Measurements from ENCODE around the gene ZFHX3.

The ZFHX3 gene

DNA sequence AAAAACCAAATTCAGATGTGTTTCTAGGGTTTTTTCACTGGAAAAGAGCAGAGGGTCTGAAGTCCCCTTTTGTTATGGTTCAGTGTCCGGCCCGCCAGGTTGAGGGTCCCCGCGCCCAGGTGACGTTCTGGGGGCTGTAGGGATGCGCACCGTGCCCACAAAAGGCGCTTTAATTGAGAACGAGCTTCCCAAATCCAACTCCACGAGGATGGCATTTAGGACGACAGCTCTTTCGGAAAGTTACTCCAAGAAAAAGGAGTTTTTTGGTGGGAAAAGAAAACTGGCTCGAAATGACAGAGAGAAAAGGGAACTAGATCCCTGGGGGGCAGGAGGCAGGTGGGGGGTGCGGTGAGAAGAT is 15.9 kb upstream of the ZFHX3 start:
- no peak for DNase-seq (ENCODE audit: extremely low spot score)
- CTCF ChIA-PET: interaction anchor here (0.7 kb wide), 1 partner anchor 552 kb away, joined by 3 read pairs; no protein-coding TSS in a partner anchor
- no peak for TF ChIP-seq FOXM1 (IDR thresholded peaks at IDR 0.05; ENCODE audit: borderline replicate concordance)
- no peak for TF ChIP-seq ZNF384 (IDR thresholded peaks at IDR 0.05)
- TF ChIP-seq LEF1 (IDR thresholded peaks at IDR 0.05; ENCODE audit: borderline replicate concordance): no peak
- no peak for TF ChIP-seq BHLHE40 (IDR thresholded peaks at IDR 0.05; ENCODE audit: borderline replicate concordance)
- no peak for TF ChIP-seq FOXK2 (IDR thresholded peaks at IDR 0.05)
- no peak for TF ChIP-seq SUZ12 (IDR thresholded peaks at IDR 0.05)
- TF ChIP-seq ARNT (IDR thresholded peaks at IDR 0.05): no peak
- no peak for TF ChIP-seq SP1 (IDR thresholded peaks at IDR 0.05)
- no peak for TF ChIP-seq L3MBTL2 (conservative IDR thresholded peaks at IDR 0.05)
- no peak for TF ChIP-seq ELF4 (IDR thresholded peaks at IDR 0.05)
- no peak for TF ChIP-seq CTBP1 (IDR thresholded peaks at IDR 0.05; ENCODE audit: borderline replicate concordance)
- TF ChIP-seq HDGF (IDR thresholded peaks at IDR 0.05; ENCODE audit: borderline replicate concordance): no peak
- TF ChIP-seq TARDBP (IDR thresholded peaks at IDR 0.05): no peak
- POLR2A ChIA-PET: interaction anchor here (1.5 kb wide), 1 partner anchor 42 kb away, joined by 4 read pairs; no protein-coding TSS in a partner anchor

DNA sequence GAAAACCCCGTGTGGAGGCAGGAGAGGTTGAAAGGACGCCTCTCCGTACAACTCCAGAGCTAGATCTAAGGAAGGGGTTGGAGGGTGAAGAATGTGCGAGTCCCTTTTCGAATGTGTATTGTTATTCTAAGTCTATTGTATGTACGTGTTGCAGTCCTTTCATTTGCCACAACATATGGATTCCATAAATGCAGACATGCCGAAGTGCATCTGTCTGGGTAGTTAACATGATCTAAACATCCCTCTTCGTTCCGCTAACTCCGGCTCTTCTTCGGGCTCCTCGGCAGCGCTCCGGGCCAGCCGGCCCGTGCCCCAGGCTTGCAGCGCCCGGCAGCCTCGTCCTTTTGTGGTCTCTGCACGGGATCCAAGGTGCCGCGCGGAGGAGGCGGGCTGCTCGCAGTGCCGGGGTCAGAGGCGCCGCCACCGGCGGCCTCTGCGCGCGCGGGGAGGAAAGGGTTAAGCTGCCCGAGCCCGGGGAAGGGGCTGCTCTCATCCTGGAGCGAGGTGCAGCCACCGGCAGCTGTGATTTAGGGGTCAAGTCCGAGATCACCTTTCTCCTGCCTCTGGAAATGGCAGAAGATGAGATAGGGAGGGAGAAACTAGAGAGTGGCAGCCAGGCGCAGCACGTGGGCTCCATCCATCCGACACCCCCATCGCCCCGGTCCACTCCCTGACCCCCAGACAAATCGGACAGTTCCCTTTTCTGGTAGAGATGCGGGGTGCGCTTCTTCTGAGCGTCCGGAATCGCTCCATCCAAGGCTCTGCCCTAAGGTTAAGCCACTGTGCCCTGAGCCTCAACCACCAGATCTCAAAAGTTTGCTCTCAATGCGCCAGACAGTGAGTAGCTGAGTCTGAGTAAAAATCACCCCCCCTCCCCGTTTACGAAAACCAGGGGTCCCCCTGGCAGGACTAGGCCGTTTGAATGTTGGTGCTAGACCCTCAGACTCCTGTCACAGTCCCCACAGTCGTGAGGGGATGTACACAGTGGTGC is 15.1 kb upstream of the ZFHX3 start:
- DNase-seq (ENCODE audit: extremely low spot score): no peak
- CTCF ChIA-PET: interaction anchor here (0.7 kb wide), 1 partner anchor 551 kb away, joined by 3 read pairs; no protein-coding TSS in a partner anchor
- TF ChIP-seq L3MBTL2 (conservative IDR thresholded peaks at IDR 0.05): no peak
- no peak for TF ChIP-seq FOXM1 (IDR thresholded peaks at IDR 0.05; ENCODE audit: borderline replicate concordance)
- no peak for TF ChIP-seq FOXA1 (IDR thresholded peaks at IDR 0.05)
- TF ChIP-seq, protein P1, sequence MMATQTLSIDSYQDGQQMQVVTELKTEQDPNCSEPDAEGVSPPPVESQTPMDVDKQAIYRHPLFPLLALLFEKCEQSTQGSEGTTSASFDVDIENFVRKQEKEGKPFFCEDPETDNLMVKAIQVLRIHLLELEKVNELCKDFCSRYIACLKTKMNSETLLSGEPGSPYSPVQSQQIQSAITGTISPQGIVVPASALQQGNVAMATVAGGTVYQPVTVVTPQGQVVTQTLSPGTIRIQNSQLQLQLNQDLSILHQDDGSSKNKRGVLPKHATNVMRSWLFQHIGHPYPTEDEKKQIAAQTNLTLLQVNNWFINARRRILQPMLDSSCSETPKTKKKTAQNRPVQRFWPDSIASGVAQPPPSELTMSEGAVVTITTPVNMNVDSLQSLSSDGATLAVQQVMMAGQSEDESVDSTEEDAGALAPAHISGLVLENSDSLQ (IDR thresholded peaks at IDR 0.05): no peak
- no peak for TF ChIP-seq CTBP1 (IDR thresholded peaks at IDR 0.05; ENCODE audit: borderline replicate concordance)
- no peak for TF ChIP-seq NFRKB (IDR thresholded peaks at IDR 0.05)
- no peak for TF ChIP-seq SUZ12 (IDR thresholded peaks at IDR 0.05)
- no peak for TF ChIP-seq FOXK2 (IDR thresholded peaks at IDR 0.05)
- TF ChIP-seq SP1 (IDR thresholded peaks at IDR 0.05): no peak
- no peak for TF ChIP-seq LEF1 (IDR thresholded peaks at IDR 0.05; ENCODE audit: borderline replicate concordance)
- no peak for TF ChIP-seq ELF4 (IDR thresholded peaks at IDR 0.05)
- no peak for TF ChIP-seq HDGF (IDR thresholded peaks at IDR 0.05; ENCODE audit: borderline replicate concordance)
- no peak for TF ChIP-seq ARNT (IDR thresholded peaks at IDR 0.05)
- TF ChIP-seq BHLHE40 (IDR thresholded peaks at IDR 0.05; ENCODE audit: borderline replicate concordance): no peak
- no peak for TF ChIP-seq TARDBP (IDR thresholded peaks at IDR 0.05)
- TF ChIP-seq ZNF384 (IDR thresholded peaks at IDR 0.05): no peak
- POLR2A ChIA-PET: interaction anchor here (1.5 kb wide), 1 partner anchor 43 kb away, joined by 4 read pairs; no protein-coding TSS in a partner anchor

- no peak for DNase-seq (ENCODE audit: extremely low spot score)
- TF ChIP-seq FOXM1 (IDR thresholded peaks at IDR 0.05; ENCODE audit: borderline replicate concordance): no peak
- TF ChIP-seq ELF4 (IDR thresholded peaks at IDR 0.05): no peak
- no peak for TF ChIP-seq ARNT (IDR thresholded peaks at IDR 0.05)
- TF ChIP-seq SP1 (IDR thresholded peaks at IDR 0.05): no peak
- no peak for TF ChIP-seq FOXA1 (IDR thresholded peaks at IDR 0.05)
- TF ChIP-seq NFRKB (IDR thresholded peaks at IDR 0.05): no peak
- TF ChIP-seq TARDBP (IDR thresholded peaks at IDR 0.05): no peak
- no peak for TF ChIP-seq ZNF384 (IDR thresholded peaks at IDR 0.05)
- no peak for TF ChIP-seq CTBP1 (IDR thresholded peaks at IDR 0.05; ENCODE audit: borderline replicate concordance)
- no peak for TF ChIP-seq LEF1 (IDR thresholded peaks at IDR 0.05; ENCODE audit: borderline replicate concordance)
- TF ChIP-seq BHLHE40 (IDR thresholded peaks at IDR 0.05; ENCODE audit: borderline replicate concordance): no peak
- TF ChIP-seq FOXK2 (IDR thresholded peaks at IDR 0.05): no peak
- TF ChIP-seq SUZ12 (IDR thresholded peaks at IDR 0.05): no peak
- TF ChIP-seq, protein P1 (IDR thresholded peaks at IDR 0.05): no peak
- no peak for TF ChIP-seq HDGF (IDR thresholded peaks at IDR 0.05; ENCODE audit: borderline replicate concordance)
- TF ChIP-seq L3MBTL2 (conservative IDR thresholded peaks at IDR 0.05): no peak
- POLR2A ChIA-PET: no interaction called here
- CTCF ChIA-PET: interaction anchor here (0.7 kb wide), 2 partner anchors 19 to 116 kb away, joined by 3 read pairs; no protein-coding TSS in a partner anchor
Measured at GRCh38 chr16:73062001-73062616, 14.2 kb upstream of the ZFHX3 start.

DNA sequence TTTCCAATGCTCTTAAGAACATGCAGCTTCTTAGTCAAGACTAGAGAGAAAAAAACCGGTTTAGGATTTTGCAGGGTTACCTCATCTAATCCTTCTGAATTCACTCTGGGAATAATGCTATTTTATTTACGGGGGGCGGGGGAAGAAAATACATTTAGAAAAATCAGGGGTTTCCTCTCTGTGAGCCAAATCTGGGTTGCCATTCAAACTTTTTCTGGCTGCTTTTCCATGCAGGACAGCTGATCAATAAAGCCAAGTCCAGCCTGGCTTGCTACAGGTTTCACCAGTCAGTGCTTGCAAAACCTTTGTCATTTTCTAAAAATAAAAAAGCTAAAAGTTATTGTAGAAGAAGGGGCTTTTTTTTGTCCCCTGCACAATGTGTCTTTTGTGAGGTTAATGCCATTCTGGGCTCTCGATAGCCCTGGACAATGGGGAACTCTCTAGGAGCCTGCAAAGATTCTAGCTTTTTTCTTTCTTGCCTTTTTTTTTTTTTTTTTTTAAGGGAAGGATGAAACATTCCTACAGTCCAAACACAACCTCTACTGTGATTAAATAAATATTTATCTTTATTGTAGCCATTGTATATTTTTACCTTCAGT is 13.1 kb upstream of the ZFHX3 start:
- ChIA-PET POLR2A (interaction anchor here (0.7 kb wide), 1 partner anchor 875 kb away, joined by 3 read pairs; no protein-coding TSS in a partner anchor), CTCF (interaction anchor here (0.7 kb wide), 1 partner anchor 117 kb away, joined by 3 read pairs; no protein-coding TSS in a partner anchor)
- DNase-seq (ENCODE audit: extremely low spot score): no peak
- TF ChIP-seq NFRKB (IDR thresholded peaks at IDR 0.05) (no peak), FOXK2 (IDR thresholded peaks at IDR 0.05) (no peak), ARNT (IDR thresholded peaks at IDR 0.05) (no peak), ELF4 (IDR thresholded peaks at IDR 0.05) (no peak), FOXM1 (IDR thresholded peaks at IDR 0.05; ENCODE audit: borderline replicate concordance) (no peak), TARDBP (IDR thresholded peaks at IDR 0.05) (no peak)
- TF ChIP-seq, protein P1 (IDR thresholded peaks at IDR 0.05): no peak
